Measurements from ENCODE around the gene ENGASE. TPM values are rescaled to one million over a fixed set of nuclear protein-coding genes. Genes with fewer than 3 reads are reported as not detected.
"Not testable (repeated sequence)": the region's sequence is repeated elsewhere in the genome, so short reads cannot be mapped to it uniquely, and the experiment has no call there.

Gene ENGASE
- total RNA-seq, 1 experiment from 2014 or later, result 58.0 TPM

GRCh38 chr17:79071161-79071740 is 3.4 kb upstream of the ENGASE start:
- CTCF ChIA-PET, result interaction anchor here (0.7 kb wide), 1 partner anchor 167 kb away, joined by 5 read pairs; no protein-coding TSS in a partner anchor
- peaks cover 14% of the 10 kb centered on the region for H3K27me3 Mint-ChIP-seq (ENCODE audit: unreplicated experiment)
- H3K27ac Mint-ChIP-seq (ENCODE audit: unreplicated experiment), result no peak overlapping the region
- BruUV-seq (replicated peaks), result no TSS peak
- no peak overlapping the region for H3K4me3 Mint-ChIP-seq (ENCODE audit: low read depth, unreplicated experiment)
- no peak for TF ChIP-seq CTCF (IDR thresholded peaks at IDR 0.05; ENCODE audit: unreplicated experiment)
- no peak for DNase-seq
- H3K36me3 Mint-ChIP-seq (ENCODE audit: insufficient read depth, unreplicated experiment), result peaks cover 20% of the 10 kb centered on the region
- H3K9me3 Mint-ChIP-seq (ENCODE audit: low read depth, unreplicated experiment), result no peaks in the 10 kb centered on the region
- intact Hi-C loops (cut with micrococcal nuclease; ENCODE audit: unreplicated experiment), result no loop called here
- H3K4me1 Mint-ChIP-seq (ENCODE audit: low read depth, unreplicated experiment), result peaks cover 10% of the 10 kb centered on the region

- Mint-ChIP-seq H3K36me3 (ENCODE audit: insufficient read depth, unreplicated experiment) (peaks cover 20% of the 10 kb centered on the region), H3K27ac (ENCODE audit: unreplicated experiment) (no peak overlapping the region), H3K27me3 (ENCODE audit: unreplicated experiment) (peaks cover 14% of the 10 kb centered on the region), H3K9me3 (ENCODE audit: low read depth, unreplicated experiment) (no peaks in the 10 kb centered on the region), H3K4me3 (ENCODE audit: low read depth, unreplicated experiment) (no peak overlapping the region), H3K4me1 (ENCODE audit: low read depth, unreplicated experiment) (peaks cover 10% of the 10 kb centered on the region)
- CTCF ChIA-PET, result interaction anchor here (0.5 kb wide), 1 partner anchor 672 kb away, joined by 4 read pairs; no protein-coding TSS in a partner anchor
- BruUV-seq (replicated peaks), result no TSS peak
- intact Hi-C loops (cut with micrococcal nuclease; ENCODE audit: unreplicated experiment), result no loop called here
- TF ChIP-seq CTCF (IDR thresholded peaks at IDR 0.05; ENCODE audit: unreplicated experiment), result no peak
- no peak for DNase-seq
Observed at GRCh38 chr17:79072544-79072943, 2.1 kb upstream of the ENGASE start.

- Mint-ChIP-seq H3K4me3 (ENCODE audit: low read depth, unreplicated experiment) (no peak overlapping the region), H3K27ac (ENCODE audit: unreplicated experiment) (no peak overlapping the region), H3K27me3 (ENCODE audit: unreplicated experiment) (peaks cover 14% of the 10 kb centered on the region), H3K36me3 (ENCODE audit: insufficient read depth, unreplicated experiment) (peaks cover 20% of the 10 kb centered on the region), H3K9me3 (ENCODE audit: low read depth, unreplicated experiment) (no peaks in the 10 kb centered on the region), H3K4me1 (ENCODE audit: low read depth, unreplicated experiment) (peaks cover 10% of the 10 kb centered on the region)
- TF ChIP-seq CTCF (IDR thresholded peaks at IDR 0.05; ENCODE audit: unreplicated experiment), result no peak
- no peak for DNase-seq
- intact Hi-C loops (cut with micrococcal nuclease; ENCODE audit: unreplicated experiment), result no loop called here
- CTCF ChIA-PET, result interaction anchor here (0.5 to 1.7 kb wide), 2 partner anchors 11 to 672 kb away, joined by 4 read pairs; no protein-coding TSS in a partner anchor
- BruUV-seq (replicated peaks), result no TSS peak
Observed at GRCh38 chr17:79073016-79073705, 1.5 kb upstream of the ENGASE start.

GRCh38 chr17:79073706-79074088 is 927 bp upstream of the ENGASE start:
- Mint-ChIP-seq H3K27me3 (ENCODE audit: unreplicated experiment) (peaks cover 14% of the 10 kb centered on the region), H3K4me1 (ENCODE audit: low read depth, unreplicated experiment) (peaks cover 10% of the 10 kb centered on the region), H3K36me3 (ENCODE audit: insufficient read depth, unreplicated experiment) (peaks cover 20% of the 10 kb centered on the region), H3K9me3 (ENCODE audit: low read depth, unreplicated experiment) (no peaks in the 10 kb centered on the region), H3K27ac (ENCODE audit: unreplicated experiment) (no peak overlapping the region), H3K4me3 (ENCODE audit: low read depth, unreplicated experiment) (no peak overlapping the region)
- no peak for DNase-seq
- BruUV-seq (replicated peaks), result no TSS peak
- intact Hi-C loops (cut with micrococcal nuclease; ENCODE audit: unreplicated experiment), result no loop called here
- no peak for TF ChIP-seq CTCF (IDR thresholded peaks at IDR 0.05; ENCODE audit: unreplicated experiment)
- CTCF ChIA-PET, result interaction anchor here (1.7 kb wide), 1 partner anchor 11 kb away, joined by 4 read pairs; no protein-coding TSS in a partner anchor

GRCh38 chr17:79074121-79074648 is 439 bp upstream of the ENGASE start:
- DNase-seq; H3K9me3 Mint-ChIP-seq (ENCODE audit: low read depth, unreplicated experiment); BruUV-seq (replicated peaks); intact Hi-C loops (cut with micrococcal nuclease; ENCODE audit: unreplicated experiment): not testable (repeated sequence)
- CTCF ChIA-PET, result interaction anchor here (0.6 to 1.7 kb wide), 5 partner anchors 9 to 845 kb away, joined by 3 to 5 read pairs (median 4); no protein-coding TSS in a partner anchor
- Mint-ChIP-seq H3K36me3 (ENCODE audit: insufficient read depth, unreplicated experiment) (peaks cover 20% of the 10 kb centered on the region), H3K27me3 (ENCODE audit: unreplicated experiment) (peaks cover 13% of the 10 kb centered on the region), H3K4me1 (ENCODE audit: low read depth, unreplicated experiment) (peaks cover 10% of the 10 kb centered on the region), H3K4me3 (ENCODE audit: low read depth, unreplicated experiment) (peak overlapping the region; percentile 87), H3K27ac (ENCODE audit: unreplicated experiment) (peak overlapping the region; percentile 42)
